PC-3 (cell line): ENCODE measurements around the gene AMMECR1L. TPM values are rescaled to one million over a fixed set of nuclear protein-coding genes. Genes with fewer than 3 reads are reported as not detected.
"Not testable (repeated sequence)": the region's sequence is repeated elsewhere in the genome, so short reads cannot be mapped to it uniquely, and the experiment has no call there.

Experiments used
- ATAC-seq: fragments of 200-7000 bp; cut with Tn5 transposase; 2 replicates; pipeline ENCODE4 v1.9.1; 2020; ENCODE audit warnings: mild to moderate bottlenecking, moderate library complexity
- BruUV-seq: library from RNA; stranded (reverse); fragments of 400-500 nt; replicated peaks from 2 replicates; lab custom pipeline; 2021; lab: Mats Ljungman, UMichigan
- CTCF ChIA-PET: fragments of 300-600 bp; sonication (Branson Sonifier 250); formaldehyde crosslinking; loops from one replicate; lab custom pipeline; 2022; ENCODE audit warnings: antibody characterized with exemption; lab: Charles Lee
- POLR2A ChIA-PET: fragments of 300-600 bp; sonication (Branson Sonifier 250); formaldehyde crosslinking; loops from one replicate; lab custom pipeline; 2022; ENCODE audit warnings: antibody characterized with exemption; ENCODE audit not compliant: unreplicated experiment; lab: Charles Lee
- DNase-seq: peaks from one replicate; pipeline ENCODE4 v3.0.0-alpha.2; 2015
- H2AFZ ChIP-seq: fragments of 300-600 bp; sonication (generic); 2 replicates; pipeline ENCODE4 v1.6.0; 2016; ENCODE audit warnings: antibody characterized with exemption, low read length
- H3F3A ChIP-seq: fragments of 300-600 bp; sonication (generic); one replicate; pipeline ENCODE4 v1.6.0; 2017; ENCODE audit warnings: antibody characterized with exemption, low read length, control low read depth, mild to moderate bottlenecking; ENCODE audit not compliant: unreplicated experiment
- H3K27ac ChIP-seq: fragments of 300-600 bp; sonication (generic); 2 replicates; pipeline ENCODE4 v1.5.1; 2016; ENCODE audit warnings: mild to moderate bottlenecking, low read length
- H3K27me3 ChIP-seq: fragments of 300-600 bp; sonication (generic); 2 replicates; pipeline ENCODE4 v1.6.1; 2016; ENCODE audit warnings: low read length, mixed read lengths
- H3K36me3 ChIP-seq: fragments of 300-600 bp; sonication (generic); 2 replicates; pipeline ENCODE4 v1.6.1; 2016; ENCODE audit warnings: low read depth, mixed run types, low read length, mixed read lengths
- H3K4me1 ChIP-seq: fragments of 300-600 bp; sonication (generic); 2 replicates; pipeline ENCODE4 v1.5.1; 2016; ENCODE audit warnings: low read length; ENCODE audit not compliant: insufficient read depth
- H3K4me2 ChIP-seq: fragments of 300-600 bp; sonication (generic); 2 replicates; pipeline ENCODE4 v1.6.0; 2016; ENCODE audit warnings: low read length
- H3K4me3 ChIP-seq: fragments of 300-600 bp; sonication (generic); 2 replicates; pipeline ENCODE4 v1.5.1; 2016; ENCODE audit warnings: mild to moderate bottlenecking, low read length, mixed read lengths
- H3K79me2 ChIP-seq: fragments of 300-600 bp; sonication (generic); 2 replicates; pipeline ENCODE4 v1.6.1; 2017; ENCODE audit warnings: low read length, mixed read lengths
- H3K9ac ChIP-seq: fragments of 300-600 bp; sonication (generic); 2 replicates; pipeline ENCODE4 v1.6.0; 2016; ENCODE audit warnings: mild to moderate bottlenecking, low read length
- H3K9me2 ChIP-seq: fragments of 300-600 bp; sonication (generic); replicated peaks from 2 replicates; pipeline ENCODE4 v1.6.1; 2016; ENCODE audit warnings: mixed run types, low read length, mixed read lengths
- H3K9me3 ChIP-seq: fragments of 300-600 bp; sonication (generic); 2 replicates; pipeline ENCODE4 v1.6.1; 2016; ENCODE audit warnings: low read length, mixed read lengths
- H4K20me1 ChIP-seq: fragments of 300-600 bp; sonication (generic); 2 replicates; pipeline ENCODE4 v1.6.1; 2016; ENCODE audit warnings: low read length, mixed read lengths
- CTCF ChIP-seq: fragments of 300-600 bp; sonication (generic); conservative IDR thresholded peaks from 2 replicates; pipeline ENCODE4 v1.5.1; 2017; ENCODE audit warnings: antibody characterized with exemption, low read depth, mild to moderate bottlenecking, low read length
- EZH2 ChIP-seq: fragments of 300-600 bp; sonication (generic); IDR thresholded peaks from one replicate; pipeline ENCODE4 v1.6.1; 2017; ENCODE audit warnings: antibody characterized with exemption, mild to moderate bottlenecking, low read length; ENCODE audit not compliant: unreplicated experiment
- EZH2phosphoT487 ChIP-seq: fragments of 300-600 bp; sonication (generic); IDR thresholded peaks from 2 replicates; pipeline ENCODE4 v1.6.1; 2018; ENCODE audit warnings: mild to moderate bottlenecking, antibody characterized with exemption, low read length, borderline replicate concordance
- intact Hi-C: fragments of 100-400 bp; cut with micrococcal nuclease; formaldehyde crosslinking; loops from 2 replicates; pipeline ENCODE4 v1.9.0; 2023
- total RNA-seq: library from RNA; depleted of rRNA; stranded (reverse); fragments of >200 nt; gene quantifications from 2 replicates; pipeline ENCODE4 v1.2.3, GENCODE V29; 2014; rRNA removed

AMMECR1L gene
- total RNA-seq, 1 experiment from 2014 or later: 10.9 TPM

DNA sequence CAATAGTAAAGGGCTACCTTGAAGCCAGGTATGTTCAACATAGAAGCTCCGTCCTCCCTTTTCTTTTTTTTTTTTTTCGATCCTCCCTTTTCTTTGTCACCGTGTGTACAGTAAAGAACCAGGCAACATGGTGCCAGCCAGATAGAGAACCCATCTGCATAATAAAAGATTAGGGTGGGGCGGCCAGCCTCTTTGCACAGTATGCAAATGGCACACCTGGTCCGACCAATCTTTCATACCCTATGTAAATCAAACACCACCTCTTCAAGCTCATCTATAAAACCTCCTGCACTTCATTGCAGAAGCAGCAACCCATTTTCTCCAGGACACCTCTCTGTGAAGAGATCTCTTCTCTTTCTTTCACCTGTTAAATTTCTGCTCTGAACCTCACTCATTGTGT is 67.5 kb downstream of the AMMECR1L start:
- 0 out of 2 replicates have a peak, but pooled peaks cover 11% of the 10 kb centered on the region for H3K9me3 ChIP-seq
- CTCF ChIA-PET: no interaction called here
- intact Hi-C loops: no loop called here
- H4K20me1 ChIP-seq: no peaks in the 10 kb centered on the region
- no peak overlapping the region for H3K27ac ChIP-seq
- H3K36me3 ChIP-seq: no peaks in the 10 kb centered on the region
- no peak for ATAC-seq
- no peak for DNase-seq
- no peaks in the 10 kb centered on the region for H3K27me3 ChIP-seq
- H2AFZ ChIP-seq: no peak overlapping the region
- no peak overlapping the region for H3K9ac ChIP-seq
- H3K4me2 ChIP-seq: no peak overlapping the region
- H3F3A ChIP-seq: no peaks in the 10 kb centered on the region
- POLR2A ChIA-PET: no interaction called here
- no peaks in the 10 kb centered on the region for H3K79me2 ChIP-seq
- no peak overlapping the region for H3K4me3 ChIP-seq
- TF ChIP-seq EZH2: no peak
- TF ChIP-seq CTCF: no peak
- TF ChIP-seq EZH2phosphoT487: no peak
- no TSS peak for BruUV-seq
- no peaks in the 10 kb centered on the region for H3K9me2 ChIP-seq
- H3K4me1 ChIP-seq: no peaks in the 10 kb centered on the region

- peaks cover 12% of the 10 kb centered on the region for H3K79me2 ChIP-seq
- no peak overlapping the region for H3K4me2 ChIP-seq
- H3K9me2 ChIP-seq: no peaks in the 10 kb centered on the region
- no peak overlapping the region for H3K4me3 ChIP-seq
- H3F3A ChIP-seq: no peaks in the 10 kb centered on the region
- ATAC-seq (no peak), DNase-seq (no peak)
- ChIA-PET CTCF (no interaction called here), POLR2A (no interaction called here)
- H3K9me3 ChIP-seq: no peaks in the 10 kb centered on the region
- H3K27ac ChIP-seq: no peak overlapping the region
- peaks cover 6% of the 10 kb centered on the region; the same call in 1 of the 2 replicates for H3K4me1 ChIP-seq
- peaks cover 7% of the 10 kb centered on the region; the same call in 1 of the 2 replicates for H4K20me1 ChIP-seq
- TF ChIP-seq EZH2: no peak
- no peak for TF ChIP-seq CTCF
- TF ChIP-seq EZH2phosphoT487: no peak
- no peak overlapping the region for H2AFZ ChIP-seq
- H3K9ac ChIP-seq: no peak overlapping the region
- intact Hi-C loops: loop anchor here (5.0 kb wide), 1 partner anchor 213 kb away; the partner anchor contains the start of gene SAP130
- no peaks in the 10 kb centered on the region for H3K27me3 ChIP-seq
- no peaks in the 10 kb centered on the region for H3K36me3 ChIP-seq
- BruUV-seq: no TSS peak
Observed at GRCh38 chr2:127814677-127815076, 71.1 kb downstream of the AMMECR1L start.

- intact Hi-C loops: loop anchor here (5.0 kb wide), 1 partner anchor 215 kb away; the partner anchor contains the start of gene SAP130
- not testable (repeated sequence) for ATAC-seq
Observed at GRCh38 chr2:127812441-127812840, 73.3 kb downstream of the AMMECR1L start.

More at GRCh38 chr2:127812441-127812840, 73.3 kb downstream of the AMMECR1L start:
- H3K4me2 ChIP-seq, H3F3A ChIP-seq, H3K9me2 ChIP-seq, H3K4me3 ChIP-seq, DNase-seq, H3K9me3 ChIP-seq, H3K9ac ChIP-seq, H3K27ac ChIP-seq, H3K36me3 ChIP-seq, CTCF ChIA-PET, POLR2A ChIA-PET, H2AFZ ChIP-seq, BruUV-seq, H3K27me3 ChIP-seq: not testable (repeated sequence)
- Histone ChIP-seq H3K79me2 (peaks cover 34% of the 10 kb centered on the region), H4K20me1 (peaks cover 25% of the 10 kb centered on the region), H3K4me1 (peaks cover 20% of the 10 kb centered on the region)

Other genes starting within 250 kb of the AMMECR1L start
- 0.92 and 1.0 TPM in 2 replicates for gene GPR17, start 239.8 kb downstream of the AMMECR1L start, total RNA-seq
- gene LIMS2, start 210.4 kb downstream of the AMMECR1L start, total RNA-seq: 4.6 and 5.0 TPM in 2 replicates
- gene SFT2D3, start 184.5 kb downstream of the AMMECR1L start, total RNA-seq: 4.2 and 5.4 TPM in 2 replicates
- 31.4 and 31.7 TPM in 2 replicates for gene WDR33, start 74.8 kb downstream of the AMMECR1L start, total RNA-seq
- gene POLR2D, start 27.8 kb downstream of the AMMECR1L start, total RNA-seq: 23.6 and 25.3 TPM in 2 replicates
- 11.1 and 13.0 TPM in 2 replicates for gene SAP130, start 142.1 kb upstream of the AMMECR1L start, total RNA-seq
- 59.9 and 63.8 TPM in 2 replicates for gene UGGT1, start 205.2 kb upstream of the AMMECR1L start, total RNA-seq